Gastroesophageal sphincter (tissue), 4 donors: Measurements from ENCODE around the gene WDR5B. TPM values are rescaled to one million over a fixed set of nuclear protein-coding genes. Genes with fewer than 3 reads are reported as not detected.

ENCODE experiments used
- ATAC-seq: fragments of 150-250 bp; one replicate; pipeline ENCODE4 v1.9.1; 2016; ENCODE audit warnings: mild to moderate bottlenecking, moderate library complexity
- H3K27ac ChIP-seq, 4 donors: fragments of 200-600 bp; sonication (generic) in 3 of 4; 1 replicate in 3 of 4; 2 replicates in 1 of 4; pipeline ENCODE4 v1.5.1; 2016 to 2019
- H3K27me3 ChIP-seq: fragments of 200-600 bp; sonication (generic); one replicate; pipeline ENCODE4 v1.5.1; 2019
- H3K36me3 ChIP-seq, 2 donors: fragments of 200-600 bp; sonication (generic); one replicate each; pipeline ENCODE4 v1.5.1; 2019; ENCODE audit warnings: control low read depth in 1 of 2
- H3K4me1 ChIP-seq, 3 donors: fragments of 200-600 bp; sonication (generic); 1 replicate in 2 of 3; 2 replicates in 1 of 3; pipeline ENCODE4 v1.5.1; 2016 to 2019; ENCODE audit warnings: control low read depth in 2 of 3
- H3K4me3 ChIP-seq, 2 donors: fragments of 200-600 bp; sonication (generic); one replicate each; pipeline ENCODE4 v1.5.1; 2019; ENCODE audit warnings: mild to moderate bottlenecking in 1 of 2, moderate library complexity in 1 of 2
- H3K9me3 ChIP-seq, 3 donors: fragments of 200-600 bp; sonication (generic); one replicate each; pipeline ENCODE4 v1.5.1; 2017 to 2019; ENCODE audit warnings: control low read depth in 2 of 3
- CTCF ChIP-seq, 4 experiments: fragments of 200-600 bp in 2 of 4; fragments of 450-650 bp in 2 of 4; sonication (generic) in 1 of 4; IDR thresholded peaks; one replicate each; pipeline ENCODE4 v1.5.1; 2017 to 2019; ENCODE audit warnings: antibody characterized with exemption in 4 of 4, mild to moderate bottlenecking in 2 of 4, moderate library complexity in 2 of 4
- EP300 ChIP-seq: sonication (generic); formaldehyde crosslinking; IDR thresholded peaks from one replicate; pipeline ENCODE4 v1.6.1; 2017; ENCODE audit warnings: antibody characterized with exemption, mild to moderate bottlenecking
- POLR2A ChIP-seq, 2 donors: fragments of 450-650 bp; IDR thresholded peaks; one replicate each; pipeline ENCODE4 v1.6.1; 2017; ENCODE audit warnings: antibody characterized with exemption in 2 of 2, mild to moderate bottlenecking in 2 of 2, moderate library complexity in 1 of 2
- POLR2AphosphoS5 ChIP-seq: sonication (generic); formaldehyde crosslinking; IDR thresholded peaks from one replicate; pipeline ENCODE4 v1.6.1; 2017; ENCODE audit warnings: antibody characterized with exemption
- WGBS, 2 donors: methylation state at CpG; one replicate each; pipeline ENCODE4 v1.1.5; 2018; ENCODE audit warnings: low coverage in 1 of 2; 5-methylcytosine and 5-hydroxymethylcytosine counted together
- total RNA-seq, 4 donors: library from RNA; depleted of rRNA; stranded (reverse); fragments of >200 nt; gene quantifications; one replicate each; pipeline ENCODE4 v1.1.0, GENCODE V29; 2016

Gene WDR5B
- total RNA-seq, 4 donors from 2014 or later = 3.7 to 7.5 (median 4.1) TPM

- H3K36me3 ChIP-seq = peaks cover 0 to 42% of the 10 kb centered on the region in 2 donors
- H3K27me3 ChIP-seq = no peaks in the 10 kb centered on the region
- no peak for TF ChIP-seq POLR2AphosphoS5
- TF ChIP-seq EP300 = no peak
- TF ChIP-seq CTCF (IDR thresholded peaks at IDR 0.05) = no peak
- TF ChIP-seq POLR2A (IDR thresholded peaks at IDR 0.05) = no peak
- H3K4me3 ChIP-seq = no peak overlapping the region
- peaks cover 0 to 17% (median 3%) of the 10 kb centered on the region in 3 donors for H3K4me1 ChIP-seq
- WGBS, 2 donors = 49 to 60% methylated on average over 3 to 4 of the region's 4 CpGs
- H3K27ac ChIP-seq = no peak overlapping the region
- no peaks in the 10 kb centered on the region for H3K9me3 ChIP-seq
- no peak for ATAC-seq
These were observed 5.2 kb upstream of the WDR5B start for GRCh38 chr3:122421101-122421500.

- peak overlapping the region; percentile 78 to 87 (median 85) for H3K27ac ChIP-seq
- peaks cover 0 to 19% of the 10 kb centered on the region in 2 donors for H3K36me3 ChIP-seq
- peak overlapping the region; percentile 60 to 72 for H3K4me3 ChIP-seq
- WGBS, 2 donors = 41 to 76% methylated on average over 4 to 10 of the region's 14 CpGs
- TF ChIP-seq POLR2AphosphoS5 (no peak), EP300 (no peak), CTCF (IDR thresholded peaks at IDR 0.05) (no peak), POLR2A (IDR thresholded peaks at IDR 0.05) (no peak)
- no peaks in the 10 kb centered on the region for H3K27me3 ChIP-seq
- H3K4me1 ChIP-seq = peaks cover 3 to 42% (median 7%) of the 10 kb centered on the region in 3 donors
- no peak for ATAC-seq
- H3K9me3 ChIP-seq = no peaks in the 10 kb centered on the region
These were observed 1.1 kb upstream of the WDR5B start for GRCh38 chr3:122416966-122417365.

- H3K27ac ChIP-seq = peak overlapping the region; percentile 78 to 87 (median 85)
- ATAC-seq = peak; percentile 12
- WGBS, 2 donors = 18 to 43% methylated on average over 5 to 10 of the region's 10 CpGs
- peaks cover 3 to 42% (median 7%) of the 10 kb centered on the region in 3 donors for H3K4me1 ChIP-seq
- H3K4me3 ChIP-seq = peak overlapping the region; percentile 60 to 72
- H3K27me3 ChIP-seq = no peaks in the 10 kb centered on the region
- H3K9me3 ChIP-seq = no peaks in the 10 kb centered on the region
- TF ChIP-seq POLR2AphosphoS5 = no peak
- TF ChIP-seq POLR2A (IDR thresholded peaks at IDR 0.05) = no peak
- no peak for TF ChIP-seq EP300
- TF ChIP-seq CTCF (IDR thresholded peaks at IDR 0.05) = no peak
- H3K36me3 ChIP-seq = peaks cover 0 to 28% of the 10 kb centered on the region in 2 donors
These were observed 638 bp downstream of the WDR5B start for GRCh38 chr3:122415104-122415744.

GRCh38 chr3:122414391-122414790 lies 1.5 kb downstream of the WDR5B start:
- H3K4me1 ChIP-seq = peaks cover 3 to 42% (median 7%) of the 10 kb centered on the region in 3 donors
- H3K27me3 ChIP-seq = no peaks in the 10 kb centered on the region
- no peak for ATAC-seq
- peaks cover 0 to 36% of the 10 kb centered on the region in 2 donors for H3K36me3 ChIP-seq
- whole genome bisulfite sequencing, 2 donors = 75 to 76% methylated on average over 2 to 3 of the region's 3 CpGs
- H3K4me3 ChIP-seq = no peak overlapping the region
- no peak overlapping the region for H3K27ac ChIP-seq
- no peaks in the 10 kb centered on the region for H3K9me3 ChIP-seq
- TF ChIP-seq POLR2A (IDR thresholded peaks at IDR 0.05) (no peak), EP300 (no peak), POLR2AphosphoS5 (no peak), CTCF (IDR thresholded peaks at IDR 0.05) (no peak)

GRCh38 chr3:122410639-122411038 lies 5.2 kb downstream of the WDR5B start:
- TF ChIP-seq CTCF (IDR thresholded peaks at IDR 0.05) (no peak), POLR2AphosphoS5 (no peak), POLR2A (IDR thresholded peaks at IDR 0.05) (no peak), EP300 (no peak)
- Histone ChIP-seq H3K27ac (no peak overlapping the region), H3K36me3 (peaks cover 10 to 73% of the 10 kb centered on the region in 2 donors), H3K27me3 (no peaks in the 10 kb centered on the region), H3K4me1 (peaks cover 0 to 25% (median 7%) of the 10 kb centered on the region in 3 donors), H3K4me3 (no peak overlapping the region), H3K9me3 (no peaks in the 10 kb centered on the region)
- 68 to 80% methylated on average over 6 of the region's 6 CpGs for WGBS, 2 donors
- no peak for ATAC-seq
